Activated CD8-positive, alpha-beta memory T cell treated with anti-CD3 and anti-CD28 coated beads, Interleukin-2, amount 50 U/mL, for 24 hours (primary cell): ENCODE measurements around the gene COL3A1.

Experiments
- DNase-seq: peaks from one replicate; pipeline ENCODE4 v3.0.0-alpha.2; 2020; ENCODE audit errors: extremely low read depth

COL3A1 gene

GRCh38 chr2:188975497-188976102 is 1.4 kb downstream of the COL3A1 start:
- DNase-seq = no peak

- no peak for DNase-seq
Observed at GRCh38 chr2:188976545-188977268, 2.5 kb downstream of the COL3A1 start.

- DNase-seq = no peak
Observed at GRCh38 chr2:188977317-188977716, 3.1 kb downstream of the COL3A1 start.

- DNase-seq = no peak
Observed at GRCh38 chr2:188978291-188979081, 4.3 kb downstream of the COL3A1 start.

- no peak for DNase-seq
Observed at GRCh38 chr2:188979187-188980114, 5.3 kb downstream of the COL3A1 start.

- no peak for DNase-seq
Observed at GRCh38 chr2:188983427-188984064, 9.4 kb downstream of the COL3A1 start.

- no peak for DNase-seq
Observed at GRCh38 chr2:188984065-188984491, 9.9 kb downstream of the COL3A1 start.

GRCh38 chr2:188984680-188985079 is 10.5 kb downstream of the COL3A1 start:
- no peak for DNase-seq

GRCh38 chr2:188986839-188987238 is 12.7 kb downstream of the COL3A1 start:
- DNase-seq = no peak

GRCh38 chr2:188993247-188993646 is 19.1 kb downstream of the COL3A1 start:
- DNase-seq = no peak

- no peak for DNase-seq
Observed at GRCh38 chr2:188997263-188997662, 23.1 kb downstream of the COL3A1 start.

- no peak for DNase-seq
Observed at GRCh38 chr2:189000221-189000620, 26.0 kb downstream of the COL3A1 start.

GRCh38 chr2:189002079-189002478 is 27.9 kb downstream of the COL3A1 start:
- no peak for DNase-seq

- no peak for DNase-seq
Observed at GRCh38 chr2:189008555-189009262, 34.5 kb downstream of the COL3A1 start.

- no peak for DNase-seq
Observed at GRCh38 chr2:189010536-189010935, 36.4 kb downstream of the COL3A1 start.

- DNase-seq = no peak
Observed at GRCh38 chr2:189012351-189012750, 38.2 kb downstream of the COL3A1 start.

- DNase-seq = no peak
Observed at GRCh38 chr2:189013031-189013430, 38.9 kb downstream of the COL3A1 start.

- no peak for DNase-seq
Observed at GRCh38 chr2:189013671-189014448, 39.7 kb downstream of the COL3A1 start.

- no peak for DNase-seq
Observed at GRCh38 chr2:189014449-189015138, 40.4 kb downstream of the COL3A1 start.
